ENCODE data around the gene TGDS. TPM values are rescaled to one million over a fixed set of nuclear protein-coding genes. Genes with fewer than 3 reads are reported as not detected.

TGDS gene
- total and polyA plus RNA-seq, 2 donors from 2014 or later: 10.8 to 12.2 TPM

DNA sequence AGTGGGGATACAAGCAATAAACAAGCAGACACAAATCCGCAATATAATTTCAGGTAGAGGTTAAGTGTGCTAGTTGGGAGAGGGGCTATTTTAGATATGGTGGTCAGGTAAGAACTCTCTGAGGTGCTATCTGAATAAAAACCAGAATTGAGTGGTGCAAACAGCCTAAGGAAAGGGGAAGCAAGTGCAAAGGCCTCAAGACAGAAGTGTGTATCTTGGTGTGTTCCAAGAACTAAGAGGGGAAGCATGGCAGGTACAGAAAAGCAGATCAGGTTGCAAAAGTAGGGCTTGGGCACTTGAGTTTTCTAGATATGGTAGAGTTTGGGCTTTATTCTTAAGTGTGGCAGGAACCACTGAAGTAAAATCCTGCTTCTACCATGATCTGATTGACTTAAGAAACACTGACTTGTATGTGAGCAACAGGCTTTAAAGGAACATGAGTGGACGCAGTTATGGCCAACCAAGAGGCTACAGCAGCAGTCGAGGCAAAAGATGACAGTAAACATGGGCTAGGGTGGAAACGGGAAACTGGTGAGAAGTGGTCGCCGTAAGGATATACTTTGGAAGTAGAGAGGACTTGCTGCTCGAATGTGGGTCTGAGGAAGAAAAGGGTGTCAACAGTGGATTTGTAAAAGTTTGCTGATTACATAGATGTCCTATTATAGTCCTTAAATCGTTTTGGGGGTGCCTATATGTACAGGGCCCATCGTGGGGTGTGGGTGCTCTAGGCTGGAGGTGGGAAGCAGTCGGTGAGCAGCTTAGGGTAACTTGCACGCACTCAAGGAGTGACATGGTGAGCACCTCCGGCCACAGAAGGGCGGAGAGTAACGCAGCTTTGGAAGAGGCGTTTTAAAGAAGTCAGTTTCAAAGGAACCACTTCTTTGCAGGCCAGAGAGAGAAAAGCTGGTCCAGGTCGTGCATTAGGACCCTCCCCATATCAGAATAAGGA, 677 bp downstream of the TGDS start:
- Histone ChIP-seq H3K27ac (ENCODE audit: low read depth in 2 of 2, low read length in 2 of 2) (peak overlapping the region; percentile 68 to 74), H3K27me3 (ENCODE audit: control insufficient read depth, insufficient read depth, low read length) (no peaks in the 10 kb centered on the region), H3K4me1 (ENCODE audit: control insufficient read depth in 2 of 3, insufficient read depth in 2 of 3, low read depth in 1 of 3, low read length in 3 of 3) (peaks cover 0 to 10% (median 9%) of the 10 kb centered on the region in 3 donors), H3K9me3 (ENCODE audit: control insufficient read depth in 2 of 3, insufficient read depth in 1 of 3, low read length in 3 of 3) (no peaks in the 10 kb centered on the region), H3K9ac (ENCODE audit: low read length in 3 of 3) (peak overlapping the region; percentile 43 to 96 (median 95)), H3K4me3 (ENCODE audit: low read length in 3 of 3) (peak overlapping the region; percentile 88 to 100 (median 96)), H3K36me3 (ENCODE audit: control insufficient read depth in 2 of 3, insufficient read depth in 3 of 3, low read length in 3 of 3) (peaks cover 0 to 9% (median 2%) of the 10 kb centered on the region in 3 donors)
- TF ChIP-seq, protein P1, sequence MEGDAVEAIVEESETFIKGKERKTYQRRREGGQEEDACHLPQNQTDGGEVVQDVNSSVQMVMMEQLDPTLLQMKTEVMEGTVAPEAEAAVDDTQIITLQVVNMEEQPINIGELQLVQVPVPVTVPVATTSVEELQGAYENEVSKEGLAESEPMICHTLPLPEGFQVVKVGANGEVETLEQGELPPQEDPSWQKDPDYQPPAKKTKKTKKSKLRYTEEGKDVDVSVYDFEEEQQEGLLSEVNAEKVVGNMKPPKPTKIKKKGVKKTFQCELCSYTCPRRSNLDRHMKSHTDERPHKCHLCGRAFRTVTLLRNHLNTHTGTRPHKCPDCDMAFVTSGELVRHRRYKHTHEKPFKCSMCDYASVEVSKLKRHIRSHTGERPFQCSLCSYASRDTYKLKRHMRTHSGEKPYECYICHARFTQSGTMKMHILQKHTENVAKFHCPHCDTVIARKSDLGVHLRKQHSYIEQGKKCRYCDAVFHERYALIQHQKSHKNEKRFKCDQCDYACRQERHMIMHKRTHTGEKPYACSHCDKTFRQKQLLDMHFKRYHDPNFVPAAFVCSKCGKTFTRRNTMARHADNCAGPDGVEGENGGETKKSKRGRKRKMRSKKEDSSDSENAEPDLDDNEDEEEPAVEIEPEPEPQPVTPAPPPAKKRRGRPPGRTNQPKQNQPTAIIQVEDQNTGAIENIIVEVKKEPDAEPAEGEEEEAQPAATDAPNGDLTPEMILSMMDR (IDR thresholded peaks at IDR 0.05; ENCODE audit: borderline replicate concordance, extremely low read depth, insufficient read depth): no peak
- intact Hi-C loops (cut with DNase I): no loop called here
- DNase-seq (peak in 3 of 5 donors; percentile 29 to 48 (median 44)), FAIRE-seq (no peak)

DNA sequence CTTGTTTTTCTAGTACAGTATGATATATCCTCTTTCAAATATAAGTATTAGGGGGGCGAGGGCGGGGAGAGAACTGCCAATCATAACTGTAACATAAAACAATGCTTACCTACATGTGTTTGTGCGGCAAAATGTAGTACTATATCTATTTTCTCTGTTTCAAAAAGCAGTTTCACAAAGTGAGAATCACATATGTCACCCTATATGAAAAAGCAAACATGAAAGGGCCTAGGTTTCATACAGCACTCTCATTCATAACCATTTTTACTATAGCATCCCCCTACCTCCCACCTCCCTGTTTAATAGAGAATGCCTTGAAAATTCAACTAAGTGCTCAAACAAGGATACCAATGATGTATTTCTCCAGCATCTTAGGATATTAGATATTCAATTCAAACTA, 5.2 kb downstream of the TGDS start:
- TF ChIP-seq, protein P1 (IDR thresholded peaks at IDR 0.05; ENCODE audit: borderline replicate concordance, extremely low read depth, insufficient read depth): no peak
- FAIRE-seq: no peak

DNA sequence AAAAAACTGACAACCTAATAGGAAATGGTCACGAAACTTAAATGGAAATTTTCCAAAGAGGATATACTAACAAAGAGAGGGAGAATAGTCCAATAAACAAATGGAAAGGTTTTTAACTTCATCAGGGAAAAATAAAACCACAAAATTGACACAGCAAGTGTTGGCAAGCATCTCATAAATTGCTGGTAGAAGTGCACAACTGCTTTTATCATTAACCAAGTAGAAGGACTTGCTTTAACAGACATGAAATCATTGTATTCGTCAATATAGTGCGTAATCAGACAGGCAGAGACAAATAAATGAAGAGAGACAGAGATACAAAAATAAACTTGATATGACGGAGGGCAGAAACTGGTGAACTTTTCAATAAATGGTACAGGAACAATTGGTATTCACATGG, 7.4 kb downstream of the TGDS start:
- DNase-seq: no peak
- H3K9me3 ChIP-seq (ENCODE audit: control insufficient read depth in 2 of 3, insufficient read depth in 1 of 3, low read length in 3 of 3): no peaks in the 10 kb centered on the region
- no peak for FAIRE-seq
- no peaks in the 10 kb centered on the region for H3K4me1 ChIP-seq (ENCODE audit: control insufficient read depth in 2 of 3, insufficient read depth in 2 of 3, low read depth in 1 of 3, low read length in 3 of 3)
- TF ChIP-seq, protein P1 (IDR thresholded peaks at IDR 0.05; ENCODE audit: borderline replicate concordance, extremely low read depth, insufficient read depth): no peak
- no peak overlapping the region for H3K27ac ChIP-seq (ENCODE audit: low read depth in 2 of 2, low read length in 2 of 2)
- H3K9ac ChIP-seq (ENCODE audit: low read length in 3 of 3): no peak overlapping the region
- no peak overlapping the region for H3K4me3 ChIP-seq (ENCODE audit: low read length in 3 of 3)
- intact Hi-C loops (cut with DNase I): no loop called here
- no peaks in the 10 kb centered on the region for H3K27me3 ChIP-seq (ENCODE audit: control insufficient read depth, insufficient read depth, low read length)
- peaks cover 0 to 12% (median 2%) of the 10 kb centered on the region in 3 donors for H3K36me3 ChIP-seq (ENCODE audit: control insufficient read depth in 2 of 3, insufficient read depth in 3 of 3, low read length in 3 of 3)

More for the DNA sequence above, 5.2 kb downstream of the TGDS start:
- Histone ChIP-seq H3K36me3 (ENCODE audit: control insufficient read depth in 2 of 3, insufficient read depth in 3 of 3, low read length in 3 of 3) (peaks cover 0 to 12% (median 2%) of the 10 kb centered on the region in 3 donors), H3K27ac (ENCODE audit: low read depth in 2 of 2, low read length in 2 of 2) (no peak overlapping the region), H3K4me1 (ENCODE audit: control insufficient read depth in 2 of 3, insufficient read depth in 2 of 3, low read depth in 1 of 3, low read length in 3 of 3) (peaks cover 0 to 10% (median 9%) of the 10 kb centered on the region in 3 donors), H3K9ac (ENCODE audit: low read length in 3 of 3) (no peak overlapping the region), H3K9me3 (ENCODE audit: control insufficient read depth in 2 of 3, insufficient read depth in 1 of 3, low read length in 3 of 3) (no peaks in the 10 kb centered on the region), H3K4me3 (ENCODE audit: low read length in 3 of 3) (no peak overlapping the region), H3K27me3 (ENCODE audit: control insufficient read depth, insufficient read depth, low read length) (no peaks in the 10 kb centered on the region)
- intact Hi-C loops (cut with DNase I): no loop called here
- no peak for DNase-seq
